ENCODE data around the gene GGT6.

GGT6 gene

DNA sequence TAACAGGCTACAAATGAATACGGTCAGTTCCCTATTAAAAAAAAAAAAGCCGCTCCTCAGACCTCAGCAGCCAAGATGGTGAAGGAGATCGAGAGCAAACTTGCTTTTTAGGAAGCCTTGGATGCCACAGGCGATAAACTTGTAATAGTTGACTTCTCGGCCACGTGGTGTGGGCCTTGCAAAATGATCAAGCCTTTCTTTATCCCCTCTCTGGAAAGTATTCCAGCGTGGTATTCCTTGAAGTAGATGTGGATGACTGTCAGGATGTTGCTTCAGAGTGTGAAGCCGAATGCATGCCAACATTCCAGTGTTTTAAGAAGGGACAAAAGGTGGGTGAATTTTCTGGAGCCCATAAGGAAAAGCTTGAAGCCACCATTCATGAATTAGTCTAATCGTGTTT, 11.8 kb upstream of the GGT6 start:
- DNase-seq (ENCODE audit: low spot score): no peak
- TF ChIP-seq, protein P1, sequence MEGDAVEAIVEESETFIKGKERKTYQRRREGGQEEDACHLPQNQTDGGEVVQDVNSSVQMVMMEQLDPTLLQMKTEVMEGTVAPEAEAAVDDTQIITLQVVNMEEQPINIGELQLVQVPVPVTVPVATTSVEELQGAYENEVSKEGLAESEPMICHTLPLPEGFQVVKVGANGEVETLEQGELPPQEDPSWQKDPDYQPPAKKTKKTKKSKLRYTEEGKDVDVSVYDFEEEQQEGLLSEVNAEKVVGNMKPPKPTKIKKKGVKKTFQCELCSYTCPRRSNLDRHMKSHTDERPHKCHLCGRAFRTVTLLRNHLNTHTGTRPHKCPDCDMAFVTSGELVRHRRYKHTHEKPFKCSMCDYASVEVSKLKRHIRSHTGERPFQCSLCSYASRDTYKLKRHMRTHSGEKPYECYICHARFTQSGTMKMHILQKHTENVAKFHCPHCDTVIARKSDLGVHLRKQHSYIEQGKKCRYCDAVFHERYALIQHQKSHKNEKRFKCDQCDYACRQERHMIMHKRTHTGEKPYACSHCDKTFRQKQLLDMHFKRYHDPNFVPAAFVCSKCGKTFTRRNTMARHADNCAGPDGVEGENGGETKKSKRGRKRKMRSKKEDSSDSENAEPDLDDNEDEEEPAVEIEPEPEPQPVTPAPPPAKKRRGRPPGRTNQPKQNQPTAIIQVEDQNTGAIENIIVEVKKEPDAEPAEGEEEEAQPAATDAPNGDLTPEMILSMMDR (IDR thresholded peaks at IDR 0.05; ENCODE audit: extremely low read depth, missing control alignments): no peak

DNA sequence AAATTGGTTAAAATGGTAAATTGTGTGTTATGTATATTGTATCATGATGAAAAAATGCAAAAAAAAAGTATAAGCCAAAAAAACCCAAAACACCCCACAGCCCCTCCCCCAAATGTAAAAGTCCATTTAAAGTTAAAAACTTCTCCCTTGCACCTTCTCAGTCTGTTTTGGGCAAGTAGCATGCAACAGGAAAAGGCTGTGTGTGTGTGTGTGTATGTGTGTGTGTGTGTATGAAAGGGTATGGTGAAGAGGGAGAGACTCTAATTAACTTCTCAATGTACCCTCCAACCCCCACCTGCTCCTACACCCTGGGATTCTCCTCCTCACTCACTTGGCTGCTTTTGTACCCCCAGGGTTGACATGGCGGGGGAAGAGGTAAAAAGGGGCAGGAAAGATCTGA, 9.2 kb upstream of the GGT6 start:
- TF ChIP-seq, protein P1 (IDR thresholded peaks at IDR 0.05; ENCODE audit: extremely low read depth, missing control alignments): no peak
- no peak for DNase-seq (ENCODE audit: low spot score)

DNA sequence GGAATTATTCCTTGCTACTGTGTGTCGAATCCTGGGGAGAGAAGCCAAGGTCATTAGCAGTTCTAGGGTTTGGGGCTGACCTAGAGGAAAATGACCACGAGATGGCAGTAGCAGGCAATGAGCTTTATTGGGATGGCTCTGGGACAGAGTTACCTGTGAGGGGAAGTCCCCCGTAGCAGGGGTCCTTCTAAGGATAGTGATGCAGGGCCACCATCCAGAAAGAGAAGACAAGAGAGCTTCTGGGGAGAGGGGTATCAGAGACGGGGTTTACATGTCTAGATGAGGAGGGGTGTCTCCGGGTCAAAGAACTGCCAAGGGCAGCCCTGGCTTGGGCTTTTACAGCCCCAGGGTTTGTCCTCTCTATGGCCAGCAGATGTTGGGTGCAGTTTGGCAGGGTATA, 6.4 kb upstream of the GGT6 start:
- TF ChIP-seq, protein P1 (IDR thresholded peaks at IDR 0.05; ENCODE audit: extremely low read depth, missing control alignments): peak; percentile 78
- DNase-seq (ENCODE audit: low spot score): peak; percentile 78

DNA sequence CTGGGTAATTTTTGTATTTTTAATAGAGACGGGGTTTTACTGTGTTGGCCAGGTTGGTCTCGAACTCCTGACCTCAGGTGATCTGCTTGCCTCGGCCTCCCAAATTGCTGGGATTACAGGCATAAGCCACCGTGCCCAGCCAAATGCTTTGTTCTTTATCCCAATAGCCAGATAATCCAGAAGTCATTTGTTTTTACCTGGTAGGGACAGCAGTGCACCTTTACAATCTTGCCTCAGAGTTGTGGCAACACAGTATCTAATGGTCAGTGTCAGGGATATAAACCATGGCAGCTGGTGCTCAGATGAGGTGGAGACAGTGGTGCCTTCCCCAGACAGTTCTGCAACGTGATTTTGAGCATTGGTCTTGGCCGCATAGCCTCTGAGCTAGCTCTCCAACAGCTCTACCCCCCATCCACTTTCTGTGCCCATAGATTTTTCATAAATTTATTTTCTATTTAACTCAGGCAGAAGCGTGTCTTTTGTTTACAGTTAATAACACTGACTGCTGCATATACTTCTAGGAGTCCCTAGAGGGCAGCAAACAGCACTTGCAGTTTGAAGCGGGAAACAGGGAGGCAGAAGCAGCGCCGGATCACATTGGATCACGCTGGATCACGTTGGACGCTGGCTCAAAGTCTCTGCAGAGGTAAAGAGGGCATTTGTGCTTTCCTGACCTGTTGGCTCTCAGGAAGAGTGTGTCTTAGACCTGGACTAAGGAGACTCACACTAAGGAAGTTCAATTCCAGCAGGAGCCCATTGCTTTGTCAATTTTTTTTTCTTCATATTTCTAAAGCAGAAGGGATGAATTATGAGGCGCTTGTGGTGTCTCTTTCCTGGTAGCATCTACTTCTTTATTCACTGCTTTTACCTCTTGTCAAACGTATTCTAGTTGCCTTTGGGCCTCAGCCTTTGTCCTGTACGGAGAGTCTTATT, 5.1 kb upstream of the GGT6 start:
- TF ChIP-seq, protein P1 (IDR thresholded peaks at IDR 0.05; ENCODE audit: extremely low read depth, missing control alignments): peak; percentile 80
- DNase-seq (ENCODE audit: low spot score): peak; percentile 76

DNA sequence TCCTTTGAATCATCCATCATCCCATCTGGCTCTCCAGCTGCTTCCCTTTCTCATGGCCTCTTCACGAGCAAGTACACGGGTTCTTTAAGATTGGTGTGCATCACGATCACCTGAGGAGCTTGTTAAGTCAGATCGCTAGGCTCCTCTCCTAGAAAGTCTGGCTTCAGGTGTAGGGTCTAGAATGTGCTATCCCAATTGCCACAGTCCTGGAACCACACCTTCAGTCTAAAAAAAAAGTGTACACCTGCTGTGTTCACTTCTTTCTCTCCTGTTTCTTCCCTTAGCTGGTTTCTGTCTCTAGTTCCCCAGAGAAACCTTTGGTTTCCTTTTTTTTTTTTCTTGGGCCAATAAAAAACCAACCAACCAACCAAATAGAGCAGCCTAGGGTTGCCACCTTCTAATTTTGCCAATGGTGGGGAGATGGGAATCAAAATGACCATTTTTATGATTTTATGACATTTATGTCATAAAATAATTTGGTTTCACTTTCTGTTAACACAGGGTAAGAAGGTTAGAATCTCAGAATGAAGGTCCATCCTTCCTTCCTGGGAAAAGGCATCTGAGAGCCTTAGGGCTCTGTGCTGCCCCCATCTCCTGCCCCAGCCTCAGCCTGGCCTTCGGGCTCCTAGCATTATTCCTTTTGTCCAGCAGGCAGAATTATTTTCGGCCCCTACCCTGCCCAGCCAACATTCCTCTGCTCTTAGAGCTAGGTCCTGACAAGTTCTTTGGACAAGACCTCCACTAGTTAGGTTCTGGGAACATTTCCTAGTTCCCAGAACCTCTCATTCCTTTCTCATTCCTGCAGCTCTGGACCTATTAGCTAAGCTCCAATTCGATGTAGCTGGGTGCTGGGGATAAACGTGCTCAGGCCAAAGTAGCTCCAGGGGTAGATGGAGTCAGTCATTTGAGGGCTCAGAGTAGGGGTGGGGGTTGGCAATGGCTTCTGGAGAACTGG, 1.9 kb upstream of the GGT6 start:
- no peak for DNase-seq (ENCODE audit: low spot score)
- TF ChIP-seq, protein P1 (IDR thresholded peaks at IDR 0.05; ENCODE audit: extremely low read depth, missing control alignments): no peak

DNA sequence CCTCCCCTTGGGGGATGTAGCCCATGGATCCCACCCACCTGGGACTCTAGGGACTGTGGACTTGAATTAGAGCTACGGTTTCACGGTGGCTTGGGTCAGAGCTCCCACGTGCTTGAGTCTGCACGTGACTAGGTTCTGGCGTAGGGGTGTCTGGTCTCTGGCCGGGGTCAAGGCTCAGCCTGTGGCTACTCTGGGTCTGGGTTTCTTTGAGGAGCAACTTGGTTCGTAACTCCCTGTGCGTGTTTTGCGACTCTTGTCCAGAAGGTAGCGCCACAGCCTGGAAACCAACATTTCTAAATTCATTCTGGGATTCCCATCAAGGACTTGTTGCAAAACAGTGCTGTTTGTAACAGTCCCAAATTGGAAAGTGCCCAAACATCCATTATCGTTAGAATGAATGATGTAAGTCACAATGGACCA, 470 bp upstream of the GGT6 start:
- no peak for DNase-seq (ENCODE audit: low spot score)

More for the DNA sequence above, 470 bp upstream of the GGT6 start:
- TF ChIP-seq, protein P1 (IDR thresholded peaks at IDR 0.05; ENCODE audit: extremely low read depth, missing control alignments): no peak

All from GM20000 (cell line).